SK-N-MC (cell line): Measurements from ENCODE around the gene MZT2B.
"Not testable (repeated sequence)": the region's sequence is repeated elsewhere in the genome, so short reads cannot be mapped to it uniquely, and the experiment has no call there.

Experiments used
- EZH2 ChIP-seq: fragments of 200-600 bp; sonication (generic); IDR thresholded peaks from one replicate; pipeline ENCODE4 v1.6.1; 2017; ENCODE audit warnings: antibody characterized with exemption
- POLR2AphosphoS5 ChIP-seq: IDR thresholded peaks from 2 replicates; pipeline ENCODE4 v1.6.1; 2012; ENCODE audit warnings: mild to moderate bottlenecking, low read depth, low read length, borderline replicate concordance

GRCh38 chr2:130141002-130141401, 41.1 kb upstream of the MZT2B start:
- TF ChIP-seq EZH2, POLR2AphosphoS5: not testable (repeated sequence)
